ENCODE results near the gene PAEP. TPM values are rescaled to one million over a fixed set of nuclear protein-coding genes. Genes with fewer than 3 reads are reported as not detected.
"Not testable (repeated sequence)": the region's sequence is repeated elsewhere in the genome, so short reads cannot be mapped to it uniquely, and the experiment has no call there.

PAEP gene
- not detected for total RNA-seq

- intact Hi-C loops (cut with DNase I) = no loop called here
- Histone ChIP-seq H3K4me1 (no peaks in the 10 kb centered on the region), H3K27ac (no peak within 1 kb of the TSS), H3K36me3 (replicated peaks in 1 of 2; ENCODE audit: insufficient read depth in 1 of 2, low read depth in 2 of 2) (no peaks in the 10 kb centered on the region), H3K27me3 (peaks cover 0 to 4% of the 10 kb centered on the region in 2 donors), H3K9me3 (no peaks in the 10 kb centered on the region), H3K4me3 (no peak within 1 kb of the TSS)
- no peak for DNase-seq
- TF ChIP-seq POLR2A (IDR thresholded peaks at IDR 0.05) (no peak), CTCF (IDR thresholded peaks at IDR 0.05) (no peak)
- 80 to 85% methylated on average over 8 to 20 of the region's 20 CpGs for WGBS, 2 donors
- ATAC-seq = no peak
Measured at GRCh38 chr9:135561391-135562234, at the start of gene PAEP. PAEP (plus strand) TSS chr9:135561756.

- H3K4me1 ChIP-seq = no peaks in the 10 kb centered on the region
- no peak overlapping the region for H3K4me3 ChIP-seq
- no peaks in the 10 kb centered on the region for H3K27me3 ChIP-seq
- intact Hi-C loops (cut with DNase I) = no loop called here
- 41 to 60% methylated on average over 10 of the region's 10 CpGs for WGBS, 2 donors
- no peak for ATAC-seq
- no peaks in the 10 kb centered on the region for H3K36me3 ChIP-seq (replicated peaks in 1 of 2; ENCODE audit: insufficient read depth in 1 of 2, low read depth in 2 of 2)
- DNase-seq = no peak
- no peak overlapping the region for H3K27ac ChIP-seq
- no peaks in the 10 kb centered on the region for H3K9me3 ChIP-seq
- TF ChIP-seq CTCF (IDR thresholded peaks at IDR 0.05) (no peak), POLR2A (IDR thresholded peaks at IDR 0.05) (no peak)
Measured at GRCh38 chr9:135512241-135512603, 49.3 kb upstream of the PAEP start.

GRCh38 chr9:135512904-135513303 lies 48.7 kb upstream of the PAEP start:
- Histone ChIP-seq H3K27me3 (no peaks in the 10 kb centered on the region), H3K4me1 (no peaks in the 10 kb centered on the region), H3K4me3 (no peak overlapping the region), H3K27ac (no peak overlapping the region), H3K9me3 (no peaks in the 10 kb centered on the region), H3K36me3 (replicated peaks in 1 of 2; ENCODE audit: insufficient read depth in 1 of 2, low read depth in 2 of 2) (no peaks in the 10 kb centered on the region)
- intact Hi-C loops (cut with DNase I) = no loop called here
- 35 to 45% methylated on average over 6 to 7 of the region's 7 CpGs for WGBS, 2 donors
- TF ChIP-seq POLR2A (IDR thresholded peaks at IDR 0.05) (no peak), CTCF (IDR thresholded peaks at IDR 0.05) (no peak)
- peak in 1 of 4 donors; percentile 7 for DNase-seq
- ATAC-seq = no peak

GRCh38 chr9:135513351-135513846 lies 48.2 kb upstream of the PAEP start:
- Histone ChIP-seq H3K36me3 (replicated peaks in 1 of 2; ENCODE audit: insufficient read depth in 1 of 2, low read depth in 2 of 2) (no peaks in the 10 kb centered on the region), H3K27me3 (no peaks in the 10 kb centered on the region), H3K9me3 (no peaks in the 10 kb centered on the region), H3K4me1 (no peaks in the 10 kb centered on the region), H3K27ac (no peak overlapping the region), H3K4me3 (no peak overlapping the region)
- DNase-seq (peak in 1 of 4 donors; percentile 11), ATAC-seq (no peak)
- intact Hi-C loops (cut with DNase I) = no loop called here
- 61 to 70% methylated on average over 15 to 19 of the region's 19 CpGs for WGBS, 2 donors
- TF ChIP-seq CTCF (IDR thresholded peaks at IDR 0.05) (no peak), POLR2A (IDR thresholded peaks at IDR 0.05) (no peak)

- H3K27ac ChIP-seq; H3K27me3 ChIP-seq; intact Hi-C loops (cut with DNase I); DNase-seq; ATAC-seq; H3K9me3 ChIP-seq; H3K4me3 ChIP-seq; H3K36me3 ChIP-seq (replicated peaks in 1 of 2; ENCODE audit: insufficient read depth in 1 of 2, low read depth in 2 of 2); H3K4me1 ChIP-seq: not testable (repeated sequence)
- WGBS, 2 donors = 64% methylated on average over 9 of the region's 9 CpGs; no CpG with 5 or more reads in 1 of the 2 donors
Measured at GRCh38 chr9:135513906-135514305, 47.6 kb upstream of the PAEP start.

All from body of pancreas (tissue), 4 donors.